ENCODE data around the gene LRMDA.
"Not testable (repeated sequence)": the region's sequence is repeated elsewhere in the genome, so short reads cannot be mapped to it uniquely, and the experiment has no call there.

Gene LRMDA

DNA sequence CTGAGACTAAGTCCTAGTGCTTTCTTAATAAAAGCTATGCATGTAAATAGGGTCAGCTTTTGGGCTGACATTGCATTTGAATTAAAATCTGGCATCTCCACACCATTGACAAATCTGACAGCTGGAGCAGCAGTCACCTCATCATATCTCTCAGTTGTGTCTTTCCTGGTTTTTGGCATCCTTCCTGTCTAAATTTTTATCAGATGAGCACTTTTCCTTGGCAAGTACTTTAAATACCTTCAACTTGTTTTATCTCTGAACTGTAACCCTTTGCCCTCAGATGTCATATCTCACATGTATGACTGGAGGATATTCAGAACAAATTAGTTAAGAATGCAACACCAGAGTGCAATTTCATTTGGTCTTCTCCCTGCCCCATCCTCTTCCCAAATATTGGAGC, 1066.2 kb downstream of the LRMDA start:
- no peak for DNase-seq

DNA sequence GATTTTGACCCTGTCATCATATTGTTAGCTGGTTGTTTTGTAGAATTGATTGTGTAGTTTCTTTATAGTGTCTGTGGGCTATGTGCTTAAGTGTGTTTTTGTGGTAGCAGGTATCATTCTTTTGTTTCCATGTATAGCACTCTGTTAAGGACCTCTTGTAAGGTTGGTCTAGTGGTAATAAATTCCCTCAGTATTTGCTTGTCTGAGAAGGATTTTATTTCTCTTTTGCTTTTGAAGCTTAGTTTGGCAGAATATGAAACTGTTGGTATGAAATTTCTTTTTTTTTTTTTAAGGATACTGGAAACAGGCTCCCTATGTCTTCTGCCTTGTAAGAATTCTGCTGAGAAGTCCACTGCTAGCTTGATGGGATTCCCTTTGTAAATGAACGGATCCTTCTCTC, 1073.4 kb downstream of the LRMDA start:
- DNase-seq: no peak

- peak; percentile 60 for DNase-seq
These were observed 1078.0 kb downstream of the LRMDA start for GRCh38 chr10:76509446-76509845.

DNA sequence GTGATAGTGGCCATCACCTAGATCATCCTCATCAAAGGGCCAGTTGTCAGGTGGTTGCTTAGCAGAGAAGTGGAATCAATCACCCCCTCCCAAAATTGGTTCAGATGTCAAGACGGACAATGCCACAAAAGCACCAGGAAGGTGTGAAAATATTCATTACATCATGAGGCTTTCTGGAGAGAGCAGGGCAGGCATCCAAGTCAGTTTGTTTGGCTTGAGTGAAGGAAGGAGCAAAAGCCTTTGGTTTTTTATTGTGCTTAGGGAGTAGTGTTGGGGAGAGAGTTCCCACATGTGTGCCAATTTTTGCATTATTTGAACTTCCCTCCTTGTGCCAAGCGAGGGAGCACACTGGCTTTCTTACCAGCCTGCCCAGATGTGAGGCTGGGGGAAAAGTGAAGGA, 1082.9 kb downstream of the LRMDA start:
- no peak for DNase-seq

DNA sequence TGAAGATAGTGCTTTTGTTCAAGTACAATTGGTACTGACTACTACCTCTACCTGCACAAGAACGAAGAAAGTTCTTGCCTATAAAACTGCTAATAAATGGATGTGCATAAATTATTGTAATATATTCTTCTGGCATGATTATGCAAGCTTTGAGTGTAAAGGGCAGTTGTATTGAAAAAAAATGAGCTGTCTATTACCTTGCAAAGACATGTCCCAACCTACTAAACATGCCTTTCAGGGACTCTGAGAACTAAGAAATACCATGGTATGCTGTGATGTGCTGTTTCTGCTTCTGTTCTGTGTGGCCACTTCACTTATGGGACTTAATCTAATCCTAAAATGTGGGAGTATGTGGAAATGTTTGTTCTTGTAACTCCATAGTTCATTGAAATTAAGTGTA, 1083.4 kb downstream of the LRMDA start:
- DNase-seq: no peak

DNA sequence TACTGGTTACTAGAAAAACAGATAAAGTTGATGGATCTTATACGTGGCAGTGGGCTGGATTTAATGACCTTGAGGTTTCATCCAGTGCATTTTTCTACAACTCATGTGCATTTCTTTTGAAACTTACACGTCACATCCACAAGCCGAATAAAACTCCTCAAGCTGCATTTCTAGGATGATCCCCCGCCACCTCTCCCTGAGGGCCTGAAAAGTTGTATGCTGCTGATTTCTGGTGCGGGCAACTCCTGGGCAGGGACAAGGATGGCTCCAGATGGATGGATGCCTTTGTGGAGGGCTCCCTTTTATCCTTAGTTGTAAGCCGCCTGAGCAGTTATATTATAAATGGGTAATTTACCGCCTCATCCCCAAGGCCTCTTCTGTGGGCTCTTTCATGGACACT, 1091.1 kb downstream of the LRMDA start:
- DNase-seq: no peak

GRCh38 chr10:76523246-76523645, 1091.8 kb downstream of the LRMDA start:
- no peak for DNase-seq

DNA sequence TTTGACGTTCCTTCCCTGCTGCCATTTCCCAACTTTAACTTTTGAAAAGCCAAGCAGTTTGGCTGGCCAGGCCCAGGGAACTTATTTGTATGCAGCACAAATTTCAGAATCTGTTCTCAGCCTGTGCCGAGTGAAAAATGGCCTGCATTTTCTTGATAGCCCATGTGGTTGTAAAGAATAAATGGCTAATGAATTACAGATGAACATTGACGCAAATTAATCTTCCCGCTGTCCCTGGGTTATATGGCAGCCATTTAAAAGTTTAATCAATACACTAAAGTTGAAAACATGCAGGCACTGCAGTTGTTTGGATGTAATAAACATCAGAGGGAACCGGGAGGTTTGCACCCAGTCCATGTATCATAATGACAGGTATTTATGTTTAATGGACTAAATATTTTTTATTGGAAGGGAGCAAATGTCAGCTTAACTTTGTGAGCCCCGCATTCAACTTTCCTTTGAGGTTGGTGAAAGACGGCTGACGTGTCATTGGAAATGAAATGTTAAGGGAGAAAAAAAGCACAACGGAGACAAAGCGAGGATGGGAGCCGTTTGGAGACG, 1092.4 kb downstream of the LRMDA start:
- no peak for DNase-seq

GRCh38 chr10:76526833-76527232, 1095.4 kb downstream of the LRMDA start:
- DNase-seq: not testable (repeated sequence)

DNA sequence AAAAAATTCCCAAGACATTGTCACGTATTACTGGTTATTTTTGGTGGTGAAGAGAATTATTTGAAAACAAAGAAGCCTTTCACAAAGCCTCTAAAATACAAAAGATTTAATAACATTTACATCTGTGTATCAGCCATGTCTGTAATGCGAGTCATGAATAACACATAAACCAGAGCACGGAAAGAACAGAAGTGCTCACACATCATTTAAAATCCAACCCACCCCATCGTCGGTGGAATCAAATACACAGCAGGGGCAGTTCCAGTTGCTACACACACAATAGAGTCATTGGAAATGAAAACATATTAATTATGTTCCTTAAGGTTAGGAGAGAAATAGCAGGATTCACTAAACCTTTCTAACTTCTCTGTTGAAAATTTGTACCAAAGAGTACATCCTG, 1108.9 kb downstream of the LRMDA start:
- no peak for DNase-seq

GRCh38 chr10:76540786-76541185, 1109.4 kb downstream of the LRMDA start:
- DNase-seq: no peak

- no peak for DNase-seq
These were observed 1110.4 kb downstream of the LRMDA start for GRCh38 chr10:76541852-76542251.

- no peak for DNase-seq
These were observed 1111.0 kb downstream of the LRMDA start for GRCh38 chr10:76542307-76542930.

DNA sequence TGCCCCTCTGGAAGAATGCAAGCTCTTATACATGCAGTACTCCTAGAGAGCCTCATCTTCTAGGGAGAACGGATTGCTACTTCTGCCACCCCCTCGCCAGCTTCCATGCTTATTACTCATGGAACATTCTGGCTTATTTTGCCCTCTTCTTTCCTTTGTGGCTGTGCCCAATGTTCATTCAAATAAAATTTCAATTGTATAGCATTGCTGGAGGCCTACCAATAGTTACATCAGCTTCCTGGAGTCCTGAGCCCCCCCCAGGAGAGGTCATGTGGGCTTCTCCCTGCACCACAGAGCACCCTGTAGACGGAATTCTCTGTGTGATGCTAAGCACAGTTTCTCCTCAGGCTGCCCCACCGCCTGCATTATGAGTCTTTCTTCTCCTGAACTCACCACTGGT, 1112.2 kb downstream of the LRMDA start:
- no peak for DNase-seq

- no peak for DNase-seq
These were observed 1113.4 kb downstream of the LRMDA start for GRCh38 chr10:76544789-76545188.

- no peak for DNase-seq
These were observed 1115.0 kb downstream of the LRMDA start for GRCh38 chr10:76546411-76546810.

GRCh38 chr10:76547352-76547972, 1116.0 kb downstream of the LRMDA start:
- peak; percentile 83 for DNase-seq

- no peak for DNase-seq
These were observed 1117.3 kb downstream of the LRMDA start for GRCh38 chr10:76548716-76549115.

- no peak for DNase-seq
These were observed 1117.7 kb downstream of the LRMDA start for GRCh38 chr10:76549171-76549570.

DNA sequence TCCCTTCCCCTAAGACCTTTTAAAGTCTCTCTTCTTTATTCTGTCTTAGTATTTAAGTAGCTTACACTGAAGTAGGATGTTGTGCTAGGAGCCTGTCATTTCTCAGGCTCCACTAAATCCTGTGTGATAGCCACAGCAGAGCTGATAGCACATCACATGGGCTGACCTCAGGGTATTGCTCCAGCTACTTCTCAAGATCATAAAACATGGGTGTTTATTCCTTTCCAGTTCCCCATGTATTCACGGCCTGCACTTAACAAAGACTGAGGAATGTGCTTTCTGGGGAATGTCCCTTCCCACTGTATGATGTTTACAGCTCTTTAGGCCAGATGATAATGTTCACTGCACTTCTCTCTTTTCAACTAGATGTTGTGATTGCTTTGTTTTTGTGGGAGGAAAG, 1119.4 kb downstream of the LRMDA start:
- DNase-seq: peak; percentile 85

DNA sequence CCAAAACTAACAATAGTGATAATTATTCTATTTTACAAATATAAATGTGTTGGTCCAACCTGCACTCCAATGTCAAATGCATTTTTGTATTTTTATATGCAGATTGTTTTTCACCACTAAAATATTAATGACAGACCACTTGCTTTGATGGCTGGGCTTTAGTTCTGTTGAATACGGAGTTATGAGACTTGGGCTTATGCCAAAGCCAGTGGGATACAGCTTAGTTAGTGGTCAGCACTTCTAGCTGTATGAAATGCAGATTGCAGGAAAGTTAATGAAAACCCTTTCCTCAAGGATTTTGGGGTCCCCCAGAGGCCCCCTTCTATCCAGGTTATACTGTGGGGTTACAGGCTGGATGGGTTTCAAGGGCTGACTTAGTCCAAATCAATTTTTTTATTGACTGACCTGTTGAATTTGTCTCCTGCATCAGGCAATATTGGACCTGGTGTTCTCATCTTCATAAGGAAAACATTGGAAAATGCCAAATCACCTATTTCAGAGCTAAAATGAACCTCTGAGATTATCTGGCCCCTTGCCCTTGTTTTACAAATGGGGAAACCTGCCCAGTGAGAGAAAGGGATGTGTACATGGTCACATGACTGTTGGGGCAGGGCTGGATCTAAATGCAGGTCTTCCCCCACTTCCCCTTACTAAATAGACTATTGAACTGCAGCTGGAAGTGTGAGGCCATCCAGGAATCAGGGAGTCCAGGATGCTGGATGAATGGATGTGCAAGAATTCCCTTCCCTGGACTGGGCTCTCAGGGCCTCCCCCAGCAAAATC, 1120.9 kb downstream of the LRMDA start:
- no peak for DNase-seq

DNA sequence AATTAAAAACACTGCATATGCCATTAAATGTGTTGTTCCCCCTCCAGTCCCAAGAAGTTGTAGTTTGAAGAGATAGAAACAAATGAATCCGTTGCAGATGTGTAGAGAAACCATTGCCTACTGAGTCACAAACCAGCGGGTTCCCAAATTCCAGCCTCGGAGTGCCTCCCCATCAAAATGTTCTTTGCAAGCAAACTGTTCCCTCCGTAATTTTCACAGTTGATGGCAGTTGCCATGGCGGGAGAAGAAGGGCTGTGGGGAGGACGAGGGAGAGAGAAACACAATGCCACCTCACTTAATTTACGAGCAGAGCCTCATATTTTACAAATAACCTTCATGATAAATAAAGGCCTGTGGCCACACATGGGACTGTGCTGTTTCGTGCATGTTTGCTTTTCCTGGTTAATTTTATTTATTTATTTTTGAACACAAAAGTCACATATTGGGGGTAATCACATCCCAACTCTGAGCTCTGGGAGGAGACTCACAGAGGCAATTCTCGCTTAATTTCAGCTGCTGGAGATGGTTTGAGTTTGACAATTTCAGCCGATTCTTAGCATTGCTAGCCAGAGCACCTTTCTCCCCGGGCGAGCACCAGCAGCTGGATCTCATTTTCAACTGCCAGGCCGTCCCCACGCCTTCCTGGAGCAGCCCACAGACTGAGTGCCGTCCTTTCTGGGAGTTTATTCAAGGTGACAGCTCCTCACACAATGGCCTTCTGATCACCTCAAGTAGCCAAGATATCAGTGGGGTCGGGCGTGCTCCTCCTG, 1122.0 kb downstream of the LRMDA start:
- DNase-seq: no peak

DNA sequence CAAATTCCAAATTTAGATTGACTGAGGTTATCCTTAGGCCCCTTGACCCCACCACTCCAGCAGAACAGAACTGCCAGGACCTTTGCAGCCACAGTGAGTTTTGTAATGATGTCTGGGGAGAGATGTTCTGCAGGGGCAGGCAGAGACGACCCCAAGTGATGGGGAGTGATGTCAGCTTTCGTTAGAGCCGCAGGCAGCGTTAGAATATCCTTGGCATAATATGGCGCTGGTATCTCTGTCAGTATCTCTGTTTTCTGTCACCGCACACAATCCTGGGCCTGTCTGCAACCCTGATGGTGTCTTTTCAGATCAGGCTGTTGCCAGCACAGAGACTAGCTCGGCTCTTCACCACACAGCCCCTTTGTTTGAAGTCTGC, 1122.6 kb downstream of the LRMDA start:
- peak; percentile 68 for DNase-seq
